IMR-90 (cell line): Measurements from ENCODE around the gene RAD1. TPM values are rescaled to one million over a fixed set of nuclear protein-coding genes. Genes with fewer than 3 reads are reported as not detected.

Experiments used
- polyA plus RNA-seq, 3 experiments: library from polyadenylated mRNA; depleted of rRNA; stranded (reverse); fragments of >200 nt; gene quantifications; 2 replicates each; pipeline ENCODE4 v1.2.3, GENCODE V29; 2012; ENCODE audit warnings: low replicate concordance in 1 of 3
- total RNA-seq: library from RNA; depleted of rRNA; stranded (reverse); fragments of >200 nt; gene quantifications from 2 replicates; pipeline ENCODE4 v1.2.3, GENCODE V29; 2012; rRNA removed

RAD1 gene
- total and polyA plus RNA-seq, 2 of the 4 experiments (the other 2 are of a cell fraction), result 18.5 to 21.5 TPM

Other genes with a start within 250 kb of the RAD1 start
- gene TTC23L, start 76.3 kb downstream of the RAD1 start, total RNA-seq, result under 0.01 TPM in 2 replicates
- not detected in 2 replicates for gene TTC23L, start 76.3 kb downstream of the RAD1 start, polyA plus RNA-seq (2012; rRNA removed)
- 15.1 and 53.0 TPM in 2 replicates for gene BRIX1, start 207 bp upstream of the RAD1 start, total RNA-seq
- 21.9 and 26.1 TPM in 2 replicates for gene BRIX1, start 207 bp upstream of the RAD1 start, polyA plus RNA-seq (2012; rRNA removed)
- 8.8 and 27.2 TPM in 2 replicates for gene DNAJC21, start 14.1 kb upstream of the RAD1 start, total RNA-seq
- gene DNAJC21, start 14.1 kb upstream of the RAD1 start, polyA plus RNA-seq (2012; rRNA removed), result 10.2 and 12.7 TPM in 2 replicates
- gene AGXT2, start 132.4 kb upstream of the RAD1 start, total RNA-seq, result not detected in 2 replicates
- not detected in 2 replicates for gene AGXT2, start 132.4 kb upstream of the RAD1 start, polyA plus RNA-seq (2012; rRNA removed)